BE2C (cell line): Measurements from ENCODE around the gene PTPRD.

ENCODE experiments used
- DNase-seq: peaks from one replicate; pipeline ENCODE4 v3.0.0-alpha.2; 2020
- H3K27me3 ChIP-seq: fragments of 250-450 bp; sonication (Bioruptor Pico); 2 replicates; pipeline ENCODE4 v1.5.1; 2020; ENCODE audit warnings: mild to moderate bottlenecking
- H3K36me3 ChIP-seq: fragments of 250-450 bp; sonication (Bioruptor Pico); 2 replicates; pipeline ENCODE4 v1.5.1; 2020; ENCODE audit warnings: mild to moderate bottlenecking
- H3K4me1 ChIP-seq: fragments of 250-450 bp; sonication (Bioruptor Pico); 2 replicates; pipeline ENCODE4 v1.5.1; 2020
- H3K4me3 ChIP-seq: 2 replicates; pipeline ENCODE4 v1.5.1; 2011; ENCODE audit warnings: low read depth, low read length
- H3K9me3 ChIP-seq: fragments of 250-450 bp; sonication (Bioruptor Pico); 2 replicates; pipeline ENCODE4 v1.5.1; 2020
- CTCF ChIP-seq: IDR thresholded peaks from 2 replicates; pipeline ENCODE4 v1.5.1; 2012; ENCODE audit warnings: mild to moderate bottlenecking, low read depth, low read length

PTPRD gene

GRCh38 chr9:10204276-10204675, 408.5 kb downstream of the PTPRD start:
- no peaks in the 10 kb centered on the region for H3K27me3 ChIP-seq
- H3K36me3 ChIP-seq = no peaks in the 10 kb centered on the region
- no peak for TF ChIP-seq CTCF
- no peak overlapping the region for H3K4me3 ChIP-seq
- H3K4me1 ChIP-seq = no peaks in the 10 kb centered on the region
- H3K9me3 ChIP-seq = no peaks in the 10 kb centered on the region
- DNase-seq = no peak

- no peaks in the 10 kb centered on the region; the same call in 1 of the 2 replicates for H3K9me3 ChIP-seq
- no peaks in the 10 kb centered on the region for H3K27me3 ChIP-seq
- H3K36me3 ChIP-seq = no peaks in the 10 kb centered on the region
- H3K4me1 ChIP-seq = no peaks in the 10 kb centered on the region
- TF ChIP-seq CTCF = no peak
- no peak for DNase-seq
- H3K4me3 ChIP-seq = no peak overlapping the region
These were observed 439.2 kb downstream of the PTPRD start for GRCh38 chr9:10173561-10173960.

- no peak for DNase-seq
- no peak for TF ChIP-seq CTCF
- Histone ChIP-seq H3K9me3 (no peaks in the 10 kb centered on the region; the same call in 1 of the 2 replicates), H3K4me3 (no peak overlapping the region), H3K27me3 (no peaks in the 10 kb centered on the region), H3K36me3 (no peaks in the 10 kb centered on the region), H3K4me1 (no peaks in the 10 kb centered on the region)
These were observed 440.3 kb downstream of the PTPRD start for GRCh38 chr9:10172476-10172875.

GRCh38 chr9:10168241-10168640, 444.6 kb downstream of the PTPRD start:
- no peak for TF ChIP-seq CTCF
- Histone ChIP-seq H3K4me3 (no peak overlapping the region), H3K36me3 (no peaks in the 10 kb centered on the region), H3K27me3 (no peaks in the 10 kb centered on the region), H3K9me3 (no peaks in the 10 kb centered on the region; the same call in 1 of the 2 replicates), H3K4me1 (no peaks in the 10 kb centered on the region)
- DNase-seq = no peak

GRCh38 chr9:10148796-10149195, 464.0 kb downstream of the PTPRD start:
- Histone ChIP-seq H3K27me3 (no peaks in the 10 kb centered on the region), H3K4me3 (no peak overlapping the region), H3K9me3 (no peaks in the 10 kb centered on the region), H3K36me3 (no peaks in the 10 kb centered on the region), H3K4me1 (no peaks in the 10 kb centered on the region)
- TF ChIP-seq CTCF = no peak
- no peak for DNase-seq

- Histone ChIP-seq H3K27me3 (no peaks in the 10 kb centered on the region), H3K4me3 (no peak overlapping the region), H3K4me1 (no peaks in the 10 kb centered on the region), H3K36me3 (no peaks in the 10 kb centered on the region), H3K9me3 (no peaks in the 10 kb centered on the region)
- no peak for TF ChIP-seq CTCF
- DNase-seq = no peak
These were observed 466.1 kb downstream of the PTPRD start for GRCh38 chr9:10146517-10147331.
